Measurements from ENCODE around the gene PSMD9.
"Not testable (repeated sequence)": the region's sequence is repeated elsewhere in the genome, so short reads cannot be mapped to it uniquely, and the experiment has no call there.

Gene PSMD9

DNA sequence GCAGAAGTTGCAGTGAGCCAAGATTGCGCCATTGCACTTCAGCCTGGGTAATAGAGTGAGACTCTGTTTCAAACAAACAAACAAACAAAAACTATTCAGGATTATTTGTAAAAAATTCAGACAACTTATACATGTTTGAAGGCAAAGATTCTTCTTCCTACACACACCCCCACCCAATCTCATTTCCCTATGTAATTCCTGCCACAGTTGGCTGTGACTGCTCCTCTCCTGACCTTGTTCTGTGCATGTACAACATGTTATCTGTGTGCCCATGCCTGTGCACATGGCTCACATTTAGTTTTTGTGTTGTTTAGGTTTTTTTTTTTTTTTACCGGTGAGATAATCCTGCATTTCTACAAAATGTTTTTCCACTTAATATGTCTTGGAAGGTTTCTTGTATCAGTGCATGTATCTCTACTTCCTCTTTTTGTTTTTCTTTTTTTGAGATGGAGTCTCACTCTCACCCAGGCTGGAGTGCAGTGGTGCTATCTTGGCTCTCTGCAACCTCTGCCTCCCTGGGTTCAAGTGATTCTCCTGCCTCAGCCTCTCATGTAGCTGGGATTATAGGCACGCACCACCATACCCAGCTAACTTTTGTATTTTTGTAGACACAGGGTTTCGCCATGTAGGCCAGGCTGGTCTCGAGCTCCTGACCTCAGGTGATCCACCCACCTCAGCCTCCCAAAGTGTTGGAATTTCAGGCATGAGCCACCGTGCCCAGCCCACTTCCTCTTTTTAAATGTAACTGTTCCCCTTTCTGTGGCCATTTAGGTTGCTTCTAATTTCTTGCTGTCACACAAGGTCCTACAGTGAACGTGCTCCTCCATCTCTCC, 38.5 kb downstream of the PSMD9 start:
- no peak for DNase-seq

GRCh38 chr12:121927813-121928212, 39.2 kb downstream of the PSMD9 start:
- no peak for DNase-seq

DNA sequence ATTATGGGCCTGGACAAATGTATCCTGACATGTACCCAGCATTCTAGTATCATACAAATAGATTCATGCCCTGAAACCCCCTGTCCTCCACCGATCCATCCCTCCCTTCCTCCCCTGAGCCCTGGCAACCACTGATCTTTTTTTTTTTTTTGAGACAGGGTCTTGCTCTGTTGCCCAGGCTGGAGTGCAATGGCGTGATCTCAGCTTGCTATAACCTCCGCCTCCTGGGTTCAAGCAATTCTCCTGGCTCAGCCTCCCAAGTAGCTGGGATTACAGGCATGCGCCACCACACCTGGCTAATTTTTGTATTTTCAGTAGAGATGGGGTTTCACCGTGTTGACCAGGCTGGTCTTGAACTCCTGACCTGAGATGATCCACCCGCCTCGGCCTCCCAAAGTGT, 41.0 kb downstream of the PSMD9 start:
- DNase-seq: not testable (repeated sequence)

- DNase-seq: no peak
Observed at GRCh38 chr12:121930862-121931261, 42.3 kb downstream of the PSMD9 start.

DNA sequence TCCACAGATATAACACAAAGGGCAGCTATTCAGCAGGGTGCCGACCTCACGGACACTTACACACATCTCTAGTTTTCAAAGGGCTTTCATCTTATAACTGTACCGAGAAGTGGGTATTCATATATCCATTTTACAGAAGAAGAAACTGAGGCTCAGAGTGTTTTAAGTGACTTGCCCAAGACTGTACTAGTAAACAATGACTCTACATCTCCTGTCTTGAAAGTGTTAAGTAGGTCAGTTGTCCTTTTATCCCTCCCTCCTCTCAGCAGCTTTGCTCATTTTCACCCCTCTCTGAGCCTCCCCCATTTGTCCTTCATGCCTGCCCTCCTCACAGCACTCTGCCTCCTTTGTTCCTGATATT, 43.6 kb downstream of the PSMD9 start:
- DNase-seq: no peak

GRCh38 chr12:121932914-121933521, 44.4 kb downstream of the PSMD9 start:
- DNase-seq: no peak

GRCh38 chr12:121933522-121934308, 45.1 kb downstream of the PSMD9 start:
- no peak for DNase-seq

DNA sequence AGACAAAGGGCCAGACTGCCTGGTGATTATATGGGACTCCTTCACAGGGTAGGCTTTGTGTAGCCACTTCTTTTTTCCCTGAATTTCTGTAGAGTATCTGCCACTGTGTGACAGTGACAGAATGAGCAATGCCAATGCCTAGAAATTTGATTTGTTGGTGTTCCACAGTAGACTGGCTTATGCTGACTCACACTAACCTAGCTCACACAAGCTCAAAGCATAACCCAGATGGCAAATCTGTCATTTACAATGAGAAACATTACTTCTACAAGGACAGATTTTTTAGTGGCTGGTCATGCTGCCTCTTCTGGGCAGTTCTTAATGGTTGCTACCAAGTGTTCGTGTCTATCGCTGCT, 45.7 kb downstream of the PSMD9 start:
- no peak for DNase-seq

GRCh38 chr12:121937654-121938053, 49.1 kb downstream of the PSMD9 start:
- no peak for DNase-seq

- no peak for DNase-seq
Observed at GRCh38 chr12:121939186-121939585, 50.6 kb downstream of the PSMD9 start.

DNA sequence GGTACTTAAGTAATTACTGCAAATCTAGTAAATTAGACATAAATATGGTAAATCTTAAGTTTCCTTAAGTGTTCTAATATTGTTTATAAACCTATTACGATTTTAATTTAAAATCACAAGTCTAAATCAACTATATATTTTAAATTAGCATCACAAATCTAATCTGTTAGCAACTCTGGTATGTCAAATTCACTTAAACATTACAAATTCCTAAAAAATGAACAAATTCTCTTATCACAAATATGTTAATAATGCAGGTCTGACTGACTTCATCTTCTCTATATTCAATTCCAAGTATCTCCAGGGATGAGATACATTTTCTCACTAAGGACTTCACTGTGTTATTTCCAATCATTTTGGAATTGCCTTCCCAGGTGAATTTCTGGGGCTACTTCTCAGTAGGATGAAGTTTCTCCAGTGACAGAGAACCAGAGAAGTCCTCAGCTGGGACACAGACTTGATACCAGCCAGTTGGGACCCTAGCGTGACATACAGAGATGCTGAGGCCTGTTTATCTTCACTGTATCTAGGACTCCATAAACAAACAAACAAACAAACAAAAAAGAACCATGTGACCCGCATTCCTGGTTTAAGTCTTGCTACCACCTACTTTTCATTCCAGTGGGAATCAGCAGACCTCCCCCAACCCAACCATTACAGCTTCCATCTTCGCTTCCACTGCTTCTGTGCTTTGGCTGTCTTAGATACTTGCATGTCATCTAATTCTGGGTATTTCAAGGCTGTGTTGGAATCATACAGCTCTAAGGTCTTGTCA, 51.6 kb downstream of the PSMD9 start:
- DNase-seq: no peak

DNA sequence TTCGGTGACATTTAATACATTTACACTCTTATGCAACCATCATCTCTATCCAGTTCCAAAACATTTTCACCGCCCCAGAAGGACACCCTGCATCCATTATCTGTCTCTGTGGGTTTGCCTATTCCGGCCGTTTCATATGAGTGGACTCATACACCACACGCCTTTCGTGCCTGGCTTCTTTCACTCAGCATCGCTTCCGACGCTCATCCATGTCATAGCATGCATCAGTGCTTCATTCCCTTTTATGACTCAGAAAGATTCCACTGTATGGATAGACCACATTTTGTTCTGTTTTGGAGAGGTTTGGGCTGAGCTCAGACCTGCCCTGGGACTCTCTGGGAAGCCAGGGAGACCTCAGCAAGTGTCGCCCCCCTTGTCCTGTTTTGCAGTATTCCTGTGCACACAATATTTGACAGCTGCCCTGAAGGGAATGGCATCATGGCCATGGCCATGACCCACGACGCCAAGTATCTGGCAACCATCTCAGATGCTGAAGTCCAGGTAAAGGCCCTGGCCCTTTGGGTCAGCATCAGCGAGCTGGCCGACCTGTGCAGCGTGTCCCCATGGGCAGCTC, 53.6 kb downstream of the PSMD9 start:
- DNase-seq: no peak

- DNase-seq: no peak
Observed at GRCh38 chr12:121943926-121944325, 55.3 kb downstream of the PSMD9 start.

GRCh38 chr12:121946313-121947025, 57.9 kb downstream of the PSMD9 start:
- DNase-seq: no peak

DNA sequence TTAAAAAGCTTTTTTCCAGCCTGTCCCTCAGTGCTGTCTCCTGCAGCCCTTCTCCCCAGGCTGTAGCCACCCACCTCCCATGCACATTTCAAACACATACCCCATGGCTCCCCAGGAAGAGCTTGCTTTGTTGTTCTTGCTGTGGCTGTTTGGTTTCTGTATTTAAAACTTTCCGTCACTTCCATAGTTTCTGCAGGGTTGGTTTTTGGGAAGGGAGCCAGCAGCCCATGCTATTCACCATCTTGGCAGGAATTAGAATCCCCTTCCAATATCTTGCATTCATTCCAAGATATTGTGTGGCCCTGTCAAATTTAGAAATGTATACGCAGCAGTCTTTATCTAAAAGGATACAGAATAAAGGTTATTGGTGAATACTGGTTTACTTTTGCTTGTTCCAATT, 59.4 kb downstream of the PSMD9 start:
- DNase-seq: no peak

DNA sequence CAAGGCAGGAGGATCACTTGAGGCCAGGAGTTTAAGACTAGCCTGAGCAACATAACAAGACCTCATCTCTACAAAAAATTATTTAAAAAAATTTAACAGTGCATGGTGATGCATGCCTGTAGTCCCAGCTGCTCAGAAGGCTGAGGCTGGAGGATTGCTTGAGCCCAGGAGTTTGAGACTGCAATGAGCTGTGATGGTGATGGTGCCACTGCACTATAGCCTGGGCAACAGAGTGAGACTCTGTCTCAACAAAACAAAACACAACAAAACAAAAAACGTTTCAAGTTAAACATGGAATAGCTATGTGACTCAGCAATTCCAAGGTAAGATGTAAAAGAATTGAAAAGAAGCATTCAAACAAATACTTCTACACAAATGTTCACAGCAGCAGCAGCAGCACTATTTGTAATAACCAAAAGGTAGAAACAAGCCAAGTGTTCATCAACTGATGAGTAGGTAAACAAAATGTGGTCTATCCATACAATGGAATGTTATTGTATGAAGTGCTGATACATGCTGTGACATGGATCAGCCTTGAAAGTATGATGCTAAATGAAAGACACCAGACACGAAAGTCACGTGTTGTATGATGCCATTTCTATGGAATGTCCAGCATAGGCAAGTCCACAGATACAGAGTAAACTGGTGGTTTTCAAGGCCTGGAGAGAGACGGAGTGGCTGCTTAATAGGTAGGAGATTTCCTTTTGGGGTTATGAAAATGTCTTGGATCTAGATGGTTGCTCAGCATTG, 61.2 kb downstream of the PSMD9 start:
- no peak for DNase-seq

- DNase-seq: no peak
Observed at GRCh38 chr12:121953117-121953692, 64.6 kb downstream of the PSMD9 start.

DNA sequence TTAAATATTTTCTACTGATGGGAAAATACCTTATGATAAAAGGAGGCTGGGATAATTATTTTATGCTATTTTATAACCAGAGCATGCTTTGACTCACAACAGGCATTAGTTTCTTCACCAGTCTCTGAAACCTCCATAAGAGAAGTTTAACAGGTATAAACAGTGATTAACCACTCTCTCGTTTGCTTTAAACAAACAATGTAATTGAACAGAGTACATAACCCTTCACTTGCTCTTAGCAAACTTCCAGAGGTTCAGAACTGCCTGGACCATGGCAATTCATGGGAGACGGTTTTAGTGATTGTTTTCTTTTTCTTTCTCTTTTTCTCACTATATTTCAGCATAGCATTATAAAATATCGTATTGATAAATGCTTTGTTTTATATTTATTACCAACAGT, 65.1 kb downstream of the PSMD9 start:
- no peak for DNase-seq

DNA sequence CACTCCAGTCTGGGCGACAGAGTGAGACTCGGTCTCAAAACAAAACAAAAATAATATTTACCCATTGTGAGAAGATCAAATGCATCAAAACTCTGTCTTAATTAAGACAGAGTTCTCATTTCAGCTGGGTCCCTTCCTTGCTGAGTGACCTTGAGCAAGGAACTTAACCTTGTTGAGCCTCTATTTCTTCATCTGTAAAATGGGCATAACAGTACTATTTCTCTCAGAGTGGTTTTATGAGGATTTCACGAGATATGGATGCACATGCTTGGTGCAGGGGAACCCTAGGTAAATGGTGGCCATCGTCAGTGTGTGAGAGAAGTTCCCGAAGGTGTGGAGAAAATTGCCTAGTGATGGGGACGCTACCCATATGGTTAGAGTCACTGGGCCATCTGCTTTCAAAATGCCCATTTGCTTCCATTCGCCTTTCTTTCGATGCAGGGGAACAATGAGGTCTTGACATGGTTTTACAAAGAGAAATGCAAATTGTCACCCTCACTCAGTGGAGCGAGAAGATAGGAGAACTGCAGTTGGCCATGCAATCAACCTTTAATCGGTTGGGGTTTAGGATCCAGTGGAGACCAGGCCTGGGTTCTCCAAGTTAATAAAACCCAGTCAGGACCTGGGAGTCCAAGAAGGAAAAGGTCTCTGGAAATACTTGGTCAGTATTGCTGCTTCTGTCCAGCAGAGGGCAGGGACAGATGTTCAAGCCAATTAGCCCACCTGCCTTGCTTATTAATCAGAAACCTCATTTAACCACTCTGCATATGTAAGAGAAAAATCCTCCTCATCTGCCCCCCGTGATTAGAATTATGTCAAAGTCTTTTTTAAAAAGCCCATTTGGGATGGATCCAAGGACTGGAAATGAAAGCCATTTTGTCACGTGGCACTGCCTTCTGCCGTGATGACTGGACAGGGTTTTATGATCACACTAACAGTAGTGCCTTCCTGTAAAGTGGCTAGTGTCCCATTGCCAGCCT, 67.0 kb downstream of the PSMD9 start:
- no peak for DNase-seq
